Cortex of kidney (tissue), 1 donor: Measurements from ENCODE around the gene DNAJB11.

Source experiments
- DNase-seq: peaks from one replicate; lab custom pipeline; 2025; lab: John Stamatoyannopoulos, UW

The DNAJB11 gene

DNA sequence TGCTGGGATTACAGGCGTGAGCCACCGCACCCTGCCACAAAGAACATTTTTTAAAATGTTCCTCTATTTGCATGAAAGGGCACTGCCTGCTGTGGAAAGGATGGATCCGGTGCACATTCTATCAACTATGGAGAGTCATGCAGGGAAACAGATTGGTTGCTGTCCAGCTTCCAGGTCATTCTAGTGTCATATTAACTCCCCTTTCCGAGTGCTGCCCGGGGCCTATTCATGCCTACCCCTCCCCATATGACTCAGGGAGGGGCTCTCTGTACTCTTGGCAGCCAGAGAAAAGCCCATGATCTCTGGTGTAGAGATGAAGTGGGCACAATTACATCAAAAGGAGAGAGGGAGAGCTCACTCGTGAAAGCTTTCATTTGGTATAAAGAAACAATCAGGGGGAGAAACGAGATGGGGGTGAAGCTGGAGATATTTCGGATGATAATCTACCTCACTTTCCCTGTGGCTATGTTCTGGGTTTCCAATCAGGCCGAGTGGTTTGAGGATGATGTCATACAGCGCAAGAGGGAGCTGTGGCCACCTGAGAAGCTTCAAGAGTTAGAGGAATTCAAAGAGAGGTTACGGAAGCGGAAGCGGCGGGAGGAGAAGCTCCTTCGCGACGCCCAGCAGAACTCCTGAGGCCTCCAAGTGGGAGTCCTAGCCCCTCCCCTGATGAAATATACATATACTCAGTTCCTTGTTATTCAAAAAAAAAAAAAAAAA, 26.2 kb downstream of the DNAJB11 start:
- DNase-seq, result no peak

DNA sequence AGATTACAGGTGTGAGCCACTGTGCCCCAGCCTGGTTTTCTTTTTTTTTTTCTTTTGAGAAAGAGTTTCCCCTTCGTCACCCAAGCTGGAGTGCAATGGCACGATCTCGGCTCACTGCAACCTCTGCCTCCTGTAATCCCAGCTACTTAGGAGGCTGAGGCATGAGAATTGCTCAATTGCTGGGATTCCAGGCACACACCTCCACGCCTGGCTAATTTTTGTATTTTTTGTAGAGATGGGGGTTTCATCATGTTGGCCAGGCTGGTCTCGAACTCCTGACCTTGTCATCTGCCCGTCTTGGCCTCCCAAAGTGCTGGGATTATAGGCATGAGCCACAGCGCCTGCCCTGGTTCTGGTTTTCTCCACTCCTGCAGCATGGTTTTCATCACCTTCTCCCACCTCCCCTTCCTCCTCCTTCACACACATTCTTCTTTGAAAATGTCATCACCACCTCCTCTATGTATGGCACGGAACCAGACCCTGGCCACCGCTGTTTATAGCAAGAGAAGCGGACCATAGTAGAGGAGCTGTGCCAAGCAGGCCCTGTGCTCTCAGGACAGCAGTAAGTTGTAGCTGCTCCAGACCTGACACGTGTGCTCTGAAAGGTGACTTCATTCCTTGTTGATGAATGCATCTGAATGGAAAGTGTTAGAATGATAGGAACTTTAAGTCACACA, 27.7 kb downstream of the DNAJB11 start:
- no peak for DNase-seq

DNA sequence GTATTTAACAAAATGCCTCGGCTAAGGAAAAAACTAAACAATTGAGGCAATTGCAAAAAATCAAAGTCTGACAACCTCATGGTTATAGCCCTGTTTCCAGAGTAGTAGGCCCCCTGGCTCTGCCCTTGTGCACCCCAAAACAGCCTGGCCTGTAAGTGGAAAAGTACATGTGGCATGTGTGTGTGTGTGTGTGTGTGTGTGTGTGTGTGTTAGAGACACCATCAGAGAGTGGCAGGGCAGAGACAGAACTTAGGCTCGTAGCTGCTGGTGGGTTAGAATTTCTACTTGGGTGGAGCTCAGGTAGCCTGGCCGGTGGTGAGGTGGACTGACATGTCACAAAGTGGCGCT, 28.2 kb downstream of the DNAJB11 start:
- no peak for DNase-seq

DNA sequence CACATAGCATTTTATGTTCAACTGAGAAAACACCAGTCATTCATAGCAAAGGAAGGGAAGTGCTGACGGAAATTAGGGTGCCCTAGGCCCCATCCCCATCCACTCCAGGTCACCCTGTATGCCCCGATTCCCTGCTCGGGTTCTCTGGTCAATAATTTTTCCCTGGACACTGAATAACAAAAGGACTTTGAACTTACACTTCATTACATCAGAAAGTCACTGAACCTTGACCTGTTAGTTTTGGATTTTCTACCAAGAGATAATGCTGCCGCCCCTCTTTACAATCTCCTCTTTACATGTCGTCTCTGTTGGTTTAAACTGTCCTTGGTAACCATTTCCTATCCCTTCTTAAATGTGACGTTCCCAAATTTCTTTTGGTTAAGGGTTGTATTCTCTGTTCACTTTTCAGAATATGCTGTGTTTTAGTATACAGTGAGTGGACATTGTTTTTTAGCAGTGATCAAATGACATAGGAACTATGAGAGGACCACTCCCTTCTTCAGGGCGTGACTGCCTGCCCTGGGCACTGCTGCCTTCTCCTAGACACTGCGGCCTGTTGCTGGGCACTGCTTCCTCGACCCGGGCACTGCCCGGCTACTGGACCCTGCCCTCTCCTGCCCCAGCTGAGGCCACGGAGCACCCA, 28.7 kb downstream of the DNAJB11 start:
- DNase-seq, result no peak

DNA sequence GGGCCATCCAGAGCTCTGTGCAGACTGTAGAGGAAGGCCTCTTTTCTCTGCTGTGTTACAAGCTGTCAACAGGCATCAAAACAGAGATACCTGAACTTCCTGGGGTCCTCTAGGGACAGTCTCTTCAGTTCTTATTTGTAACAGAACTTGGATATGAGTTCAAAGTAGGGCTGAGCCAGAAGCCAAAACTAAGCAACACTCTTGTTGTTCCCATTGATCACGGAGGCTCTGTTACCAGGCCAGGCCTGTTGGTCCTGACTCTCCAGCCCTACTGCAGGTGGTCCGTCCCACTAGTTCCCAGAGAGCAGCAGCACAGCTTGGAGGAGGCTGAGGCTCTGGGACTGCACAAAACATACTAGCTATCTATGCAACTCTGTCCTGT, 29.3 kb downstream of the DNAJB11 start:
- no peak for DNase-seq

DNA sequence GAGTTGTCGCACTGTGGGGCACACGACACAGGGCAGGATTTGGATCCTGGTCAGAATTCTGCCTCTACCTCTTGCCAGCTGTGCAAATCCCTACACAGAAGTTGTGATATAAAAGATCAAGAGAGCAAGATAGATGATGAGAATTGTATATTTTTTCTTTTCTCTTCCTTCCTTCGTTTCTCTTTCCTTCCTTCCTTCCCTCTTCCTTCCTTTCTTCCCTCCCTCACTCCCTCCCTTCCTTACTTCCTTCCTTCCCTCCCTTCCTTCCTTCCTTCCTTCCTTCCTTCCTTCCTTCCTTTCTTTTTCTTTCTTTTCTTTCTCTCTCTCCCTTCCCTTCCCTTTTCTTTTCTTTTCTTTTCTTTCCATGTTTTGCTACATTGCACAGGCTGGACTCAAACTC, 30.4 kb downstream of the DNAJB11 start:
- no peak for DNase-seq

DNA sequence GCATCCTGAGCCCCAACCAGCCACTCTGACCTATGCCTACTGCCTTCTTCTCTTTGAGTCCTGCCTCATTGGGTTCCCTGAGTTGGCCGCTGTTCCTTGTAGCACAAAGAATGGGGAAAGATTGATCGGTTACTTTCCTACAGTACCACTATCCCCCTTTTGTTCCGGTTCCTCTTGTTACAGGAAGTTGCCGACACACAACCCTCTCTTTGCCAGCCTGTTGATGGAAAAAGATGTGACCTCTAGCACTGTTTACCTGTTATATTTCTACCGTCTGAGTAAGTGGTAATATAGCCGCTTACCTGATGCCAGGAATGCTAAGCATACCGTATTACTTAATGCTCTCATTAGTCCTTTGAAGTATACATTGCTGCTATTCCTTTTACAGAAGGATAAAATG, 32.6 kb downstream of the DNAJB11 start:
- no peak for DNase-seq

DNA sequence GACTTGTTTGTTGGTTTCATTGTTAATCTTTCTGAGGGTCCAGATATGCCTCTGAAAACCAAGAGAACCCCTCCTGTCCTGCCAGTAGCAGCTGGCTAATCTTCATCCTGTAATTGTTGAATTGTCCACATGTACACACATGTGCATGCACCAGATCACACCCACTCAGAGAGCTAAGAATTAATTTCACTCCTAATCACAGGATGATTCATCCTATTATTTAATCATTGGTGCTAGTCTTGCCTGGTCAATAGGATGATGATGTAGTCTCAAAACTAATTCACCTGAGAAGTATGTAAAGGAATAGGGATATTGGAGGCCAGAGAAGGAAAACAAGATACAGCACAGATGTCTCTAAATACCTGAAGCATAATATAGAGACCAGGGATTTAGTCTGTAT, 34.6 kb downstream of the DNAJB11 start:
- no peak for DNase-seq

DNA sequence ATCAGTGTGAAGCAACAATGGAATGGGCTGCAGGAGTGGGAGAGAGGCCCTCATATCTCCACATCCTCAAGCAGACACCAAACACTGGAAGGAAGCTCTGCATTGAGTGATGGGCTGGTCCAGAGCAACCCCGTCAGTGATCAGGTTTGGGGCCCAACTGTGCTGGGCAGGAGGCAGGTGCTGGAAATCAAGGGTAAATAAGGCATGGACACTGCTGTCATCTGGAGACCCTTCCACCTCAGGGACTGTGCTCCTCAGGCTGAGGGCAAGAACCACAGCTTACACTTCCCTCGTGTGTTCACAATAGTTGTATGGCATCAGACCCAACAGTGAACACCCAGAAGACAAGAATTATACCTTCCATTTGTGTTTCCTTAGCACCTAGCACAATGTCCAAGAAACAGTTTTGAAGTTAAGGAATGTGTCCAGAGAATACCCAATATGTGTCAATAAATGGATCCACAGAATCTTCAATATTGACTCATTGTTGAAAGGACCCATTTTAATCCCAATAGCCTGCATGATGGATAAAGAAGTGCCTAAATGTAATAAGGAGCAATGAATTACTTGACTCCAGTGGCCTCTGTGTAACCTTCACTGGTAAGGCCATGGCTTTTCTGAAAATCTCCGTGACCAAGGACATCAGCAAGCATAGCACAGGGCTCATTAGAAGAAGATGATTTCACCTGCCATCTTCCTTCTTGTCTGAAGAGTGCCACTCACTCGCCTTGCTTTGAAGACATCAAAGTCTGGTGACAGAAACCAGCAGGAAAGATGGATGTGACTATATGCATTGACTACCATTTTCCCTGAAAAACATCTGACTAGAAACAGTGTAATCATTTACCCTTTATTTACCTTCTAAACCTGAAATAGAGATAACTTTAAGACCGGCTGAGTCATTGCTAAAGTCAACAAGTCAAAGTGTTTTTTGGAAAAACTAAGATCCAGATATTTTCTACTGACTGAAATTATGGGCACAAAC, 35.3 kb downstream of the DNAJB11 start:
- no peak for DNase-seq

DNA sequence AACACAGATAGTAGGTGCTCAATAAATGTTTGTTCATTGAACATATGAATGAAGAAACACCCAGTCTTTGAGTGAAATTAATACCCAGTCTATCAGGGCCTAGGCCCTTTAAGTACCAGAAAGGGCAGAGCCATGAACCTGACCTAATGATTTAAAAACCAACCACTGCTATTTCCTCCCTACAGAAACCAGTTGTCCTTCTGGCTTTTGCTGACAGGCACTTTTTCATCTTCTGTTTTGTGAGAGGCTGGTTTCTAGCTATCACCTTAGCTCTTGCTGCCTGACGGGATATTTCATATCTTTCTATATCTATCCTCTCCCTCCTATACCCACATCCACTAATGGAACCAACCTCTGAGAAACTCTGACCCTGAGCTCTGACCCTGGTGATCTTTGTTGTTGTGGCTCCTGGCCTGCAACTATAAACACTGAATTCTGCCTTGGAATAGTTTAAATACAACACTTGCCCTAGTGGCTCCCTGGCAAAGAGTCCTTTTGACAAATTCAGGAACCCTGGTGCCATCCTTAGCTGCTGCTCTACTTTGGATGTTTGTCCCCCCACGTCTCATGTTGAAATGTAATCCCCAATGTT, 38.2 kb downstream of the DNAJB11 start:
- no peak for DNase-seq

DNA sequence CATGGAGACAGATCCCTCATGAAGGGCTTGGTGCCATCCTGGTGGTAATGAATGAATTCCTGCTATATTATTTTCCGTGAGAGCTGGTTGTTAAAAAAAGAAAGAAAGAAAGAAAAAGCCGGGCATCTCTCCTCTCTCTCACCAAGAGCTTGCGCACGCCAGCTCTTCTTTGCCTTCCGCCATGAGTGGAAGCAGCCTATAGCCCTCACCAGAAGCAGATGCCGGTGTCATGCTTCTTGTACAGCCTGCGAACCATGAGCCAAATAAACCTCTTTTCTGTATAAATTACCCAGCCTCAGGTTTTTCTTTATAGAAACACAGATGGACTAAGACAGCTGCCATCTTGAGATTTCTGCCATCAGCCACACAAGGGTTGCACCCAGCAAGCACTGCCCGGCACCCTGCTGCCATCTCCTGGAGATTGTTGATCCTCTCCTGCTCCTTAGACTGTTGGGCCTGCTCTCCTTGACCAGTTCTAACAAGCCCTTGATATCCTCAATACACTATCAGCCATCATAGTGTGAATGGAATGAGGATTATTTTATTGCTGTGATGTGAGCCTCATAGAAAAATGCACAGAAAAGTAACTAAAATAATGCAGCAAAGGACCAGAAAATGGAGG, 38.8 kb downstream of the DNAJB11 start:
- no peak for DNase-seq

DNA sequence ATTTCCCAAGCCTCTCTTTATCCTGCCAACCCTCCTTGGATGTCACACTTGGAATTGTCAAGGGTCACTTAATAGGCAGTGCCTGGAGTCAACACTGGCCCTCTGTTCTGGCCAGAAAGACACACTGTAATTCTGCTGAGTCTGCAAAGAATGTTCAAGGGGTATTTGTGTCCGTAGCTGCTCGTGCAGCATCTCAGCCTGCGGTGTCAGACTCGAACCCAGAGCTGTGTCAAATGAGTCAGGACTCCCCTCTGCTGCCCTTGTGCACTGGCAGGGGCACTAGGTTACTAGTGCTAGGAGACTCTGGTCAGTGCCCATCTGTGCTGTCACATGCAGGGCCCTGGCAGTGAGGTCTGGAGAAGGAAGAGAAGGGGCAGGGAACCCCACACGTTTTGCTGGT, 41.5 kb downstream of the DNAJB11 start:
- DNase-seq, result no peak

DNA sequence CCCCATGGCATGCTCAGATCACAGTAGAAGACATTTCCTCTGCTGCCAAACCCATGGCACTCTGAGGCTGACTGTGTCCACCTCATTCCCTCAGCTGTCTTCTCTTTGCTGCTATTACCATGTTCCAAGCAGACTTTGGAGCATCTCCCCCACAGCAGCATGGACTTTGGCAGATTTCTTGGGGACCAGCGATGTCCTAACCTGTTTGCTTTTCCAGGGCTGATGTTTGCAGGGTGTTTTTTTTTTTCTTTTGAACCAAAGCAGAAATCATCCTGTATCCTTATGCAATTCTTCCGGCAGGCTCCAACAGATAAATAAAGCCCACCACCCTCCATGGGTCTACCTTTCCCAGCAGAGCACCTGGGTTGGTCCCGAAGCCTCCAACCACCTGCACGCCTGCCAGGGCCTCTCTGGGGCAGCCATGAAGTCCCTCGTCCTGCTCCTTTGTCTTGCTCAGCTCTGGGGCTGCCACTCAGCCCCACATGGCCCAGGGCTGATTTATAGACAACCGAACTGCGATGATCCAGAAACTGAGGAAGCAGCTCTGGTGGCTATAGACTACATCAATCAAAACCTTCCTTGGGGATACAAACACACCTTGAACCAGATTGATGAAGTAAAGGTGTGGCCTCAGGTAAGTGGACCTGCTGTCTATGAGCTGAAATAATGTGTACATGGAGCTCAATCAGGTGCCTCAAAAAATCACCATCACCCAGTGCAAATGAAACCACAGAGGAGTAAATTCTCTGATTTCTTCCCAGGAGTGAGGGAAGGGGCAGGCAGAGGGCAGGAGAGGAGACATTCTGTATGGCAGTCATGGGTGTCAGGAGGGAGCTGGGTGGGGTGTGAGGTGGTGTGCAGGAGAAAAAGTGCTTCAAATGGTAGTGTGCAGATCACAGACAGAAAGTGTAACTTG, 42.5 kb downstream of the DNAJB11 start, which contains the start of gene AHSG:
AHSG (plus strand) TSS at position 340 of the 916 bp plus-strand sequence; CDS start at position 422, 82 bp downstream.
- no peak for DNase-seq

DNA sequence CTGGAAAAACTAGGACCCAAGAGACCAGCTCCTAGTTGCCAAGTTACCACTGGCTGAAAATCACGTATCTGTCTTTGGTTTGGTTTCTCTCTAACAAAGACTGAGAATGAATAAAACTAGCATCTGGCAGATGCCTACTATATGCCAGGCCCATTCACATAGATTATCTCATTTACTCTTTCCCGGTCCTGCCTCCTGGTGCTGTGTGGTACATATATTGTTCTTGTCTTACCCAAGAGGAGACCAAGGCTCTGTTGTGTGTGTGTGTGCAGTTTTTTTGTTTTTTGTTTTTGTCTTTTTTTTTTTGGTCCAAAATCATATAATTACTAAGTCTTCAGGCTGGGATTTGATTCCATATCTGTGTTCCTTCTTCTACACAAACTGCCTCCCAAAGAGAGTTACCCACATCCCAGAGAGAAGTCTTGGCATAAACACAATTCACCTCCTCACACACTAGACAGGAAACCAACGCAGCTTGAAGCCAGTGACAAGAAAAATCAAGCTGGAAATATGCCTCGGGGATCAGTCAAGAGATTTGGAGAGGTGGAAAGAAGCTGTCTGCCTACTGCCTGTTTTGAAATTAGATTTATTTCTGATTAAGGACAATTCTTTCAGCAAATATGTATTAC, 43.2 kb downstream of the DNAJB11 start:
- DNase-seq, result no peak

DNA sequence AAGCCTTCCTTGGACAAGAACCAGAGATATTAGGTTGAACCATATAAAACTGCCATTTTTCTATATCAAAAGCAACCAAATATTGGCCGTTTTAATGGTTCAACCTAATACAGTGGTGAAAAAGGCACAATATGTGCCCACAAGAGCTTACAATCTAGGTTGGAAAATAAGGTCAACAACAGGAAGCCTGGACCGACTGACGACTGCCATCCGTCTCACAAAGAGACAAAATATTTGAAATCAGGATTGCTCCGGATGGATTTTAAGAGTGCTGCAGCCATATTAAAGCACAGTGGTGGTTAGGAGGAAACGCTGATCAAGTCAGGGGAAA, 43.7 kb downstream of the DNAJB11 start:
- no peak for DNase-seq

DNA sequence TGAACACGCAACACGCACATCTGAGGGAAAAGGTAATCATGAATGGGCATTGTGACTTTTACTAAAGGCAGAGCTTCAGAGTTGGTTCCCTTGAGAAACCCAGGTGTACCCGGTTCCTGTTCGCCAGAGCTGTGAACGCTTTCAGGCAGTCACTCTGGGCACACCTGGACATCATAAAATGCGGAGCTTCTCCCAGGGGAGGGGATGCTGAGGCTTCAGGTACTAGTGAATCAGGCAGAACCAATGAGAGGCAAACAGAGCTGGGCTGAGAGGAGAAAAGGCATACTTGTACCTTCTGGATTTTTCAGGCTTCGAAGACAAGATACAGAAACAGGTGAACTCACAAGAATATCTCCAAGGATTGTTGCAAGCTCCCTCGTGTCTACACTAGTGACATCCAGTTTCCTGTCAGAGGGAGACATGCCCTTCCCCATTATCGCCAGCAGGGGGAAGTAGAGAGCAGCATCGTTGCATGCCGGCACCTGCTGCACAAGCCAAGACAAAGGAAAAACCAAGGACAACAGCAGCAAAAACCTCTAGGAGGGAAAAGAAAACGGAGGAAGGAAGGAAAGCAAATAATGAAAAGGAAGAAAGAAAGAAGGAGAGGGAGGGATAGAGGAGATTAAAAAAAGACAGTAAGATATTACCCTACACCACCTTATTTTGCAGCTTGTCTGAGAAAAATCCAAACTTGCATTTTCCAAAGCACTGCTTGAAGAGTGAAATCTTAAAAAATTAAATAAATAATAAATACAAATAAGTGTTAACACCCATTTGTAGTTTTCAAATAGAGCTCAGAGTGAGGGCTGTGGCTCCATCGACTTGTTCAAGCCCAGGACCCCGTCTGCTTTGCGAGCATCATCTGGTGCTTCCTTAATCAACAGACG, 44.3 kb downstream of the DNAJB11 start:
- no peak for DNase-seq

DNA sequence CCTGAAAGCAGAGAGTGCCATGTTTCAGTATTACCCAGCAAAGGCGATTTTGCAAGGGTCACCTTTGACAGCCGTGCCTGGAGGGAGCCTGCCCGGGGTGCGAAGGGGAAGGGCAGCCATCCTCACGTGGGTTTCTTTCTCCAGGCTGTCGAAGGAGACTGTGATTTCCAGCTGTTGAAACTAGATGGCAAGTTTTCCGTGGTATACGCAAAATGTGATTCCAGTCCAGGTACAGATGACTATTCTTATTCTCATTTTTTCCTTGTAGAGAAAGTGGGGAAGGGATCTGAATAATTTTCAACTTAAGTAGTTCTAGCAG, 45.7 kb downstream of the DNAJB11 start:
- no peak for DNase-seq

DNA sequence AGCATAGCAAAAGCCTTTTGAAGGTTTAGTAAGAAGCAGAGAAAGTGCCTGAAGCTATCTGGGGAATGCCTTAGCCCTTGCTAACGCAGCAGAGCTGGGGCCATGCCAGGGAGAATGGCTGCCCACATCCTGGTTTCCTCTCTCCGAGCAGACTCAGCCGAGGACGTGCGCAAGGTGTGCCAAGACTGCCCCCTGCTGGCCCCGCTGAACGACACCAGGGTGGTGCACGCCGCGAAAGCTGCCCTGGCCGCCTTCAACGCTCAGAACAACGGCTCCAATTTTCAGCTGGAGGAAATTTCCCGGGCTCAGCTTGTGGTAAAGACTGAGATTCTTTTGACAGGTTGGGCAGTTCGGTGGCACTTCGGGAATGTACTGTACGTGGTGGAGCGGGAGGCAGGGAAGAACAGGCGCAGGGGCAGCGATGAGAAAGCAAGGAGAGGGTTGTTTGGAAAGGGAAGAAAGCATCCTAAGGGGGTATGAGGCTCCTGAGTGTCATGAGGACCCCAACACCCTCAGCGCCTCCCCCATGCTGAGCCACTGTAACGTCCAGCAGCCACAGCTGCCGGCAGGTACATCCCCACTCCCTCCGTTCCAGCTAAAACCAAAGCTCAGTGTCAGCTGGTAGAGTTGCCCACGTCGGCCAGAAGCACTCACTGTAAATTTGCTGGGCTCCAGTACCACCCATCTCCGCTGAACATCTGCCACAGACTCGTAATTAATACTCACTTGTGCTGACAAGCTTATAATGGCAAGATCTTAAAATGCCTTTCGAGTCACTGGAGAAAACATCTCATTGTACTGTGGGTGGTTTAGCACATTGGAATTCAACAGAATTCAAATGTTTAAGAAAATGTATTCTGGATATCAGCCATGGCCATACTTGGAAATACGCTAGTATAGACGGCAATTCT, 46.8 kb downstream of the DNAJB11 start:
- DNase-seq, result no peak
